ENCODE data around the gene AADAC. TPM values are rescaled to one million over a fixed set of nuclear protein-coding genes. Genes with fewer than 3 reads are reported as not detected.
A peak's percentile ranks its signal among the peaks of the same experiment; 100 is the strongest.

Gene AADAC
- total RNA-seq, 1 donor from 2014 or later = not detected

DNA sequence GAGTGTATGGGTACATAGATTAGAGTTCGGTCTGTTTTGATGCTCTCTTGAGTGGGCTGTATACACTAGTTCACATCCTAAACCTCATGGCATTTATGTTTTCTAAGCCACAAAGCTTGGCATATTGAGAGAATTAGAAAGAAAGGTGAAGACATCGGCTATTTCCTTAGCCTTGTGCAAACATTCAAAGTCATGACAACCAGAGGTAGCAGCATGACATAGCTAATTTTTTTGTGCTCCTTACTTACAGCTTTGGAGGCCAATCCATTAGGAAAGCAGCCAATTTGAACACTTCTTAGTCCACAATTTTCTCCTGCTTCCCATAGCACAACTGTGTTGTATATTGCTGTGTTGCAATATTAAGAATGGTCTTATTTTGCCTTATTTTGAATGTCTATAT, 21.5 kb upstream of the AADAC start:
- TF ChIP-seq CTCF (IDR thresholded peaks at IDR 0.05; ENCODE audit: insufficient read depth, low read length, severe bottlenecking) = no peak
- Histone ChIP-seq H3K4me3 (ENCODE audit: low read depth, low read length) (no peak overlapping the region), H3K36me3 (ENCODE audit: control insufficient read depth, insufficient read depth, low read length) (no peaks in the 10 kb centered on the region), H3K27me3 (ENCODE audit: control insufficient read depth, insufficient read depth, low read length) (no peaks in the 10 kb centered on the region)
- DNase-seq (ENCODE audit: low read depth) (no peak), FAIRE-seq (no peak)

DNA sequence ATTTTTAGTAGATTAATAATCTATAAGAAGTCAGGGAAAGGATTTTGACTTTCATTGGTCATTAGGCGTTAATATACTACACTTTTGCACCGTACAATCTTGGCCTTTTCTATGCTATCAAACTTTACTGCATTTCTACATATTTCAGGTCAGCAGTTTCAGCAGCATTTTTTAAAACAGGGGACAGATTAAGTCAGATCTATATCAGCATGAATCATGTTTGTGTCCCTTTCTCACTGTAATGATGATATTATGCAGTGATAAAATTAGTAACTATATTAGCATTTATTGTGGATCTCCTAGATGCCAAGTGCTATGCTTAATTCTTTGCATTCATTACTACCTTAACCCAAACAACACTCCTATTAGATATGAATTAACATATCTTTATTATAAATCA, 20.3 kb upstream of the AADAC start:
- no peak for FAIRE-seq
- no peak for TF ChIP-seq CTCF (IDR thresholded peaks at IDR 0.05; ENCODE audit: insufficient read depth, low read length, severe bottlenecking)
- no peak overlapping the region for H3K4me3 ChIP-seq (ENCODE audit: low read depth, low read length)
- no peaks in the 10 kb centered on the region for H3K36me3 ChIP-seq (ENCODE audit: control insufficient read depth, insufficient read depth, low read length)
- no peaks in the 10 kb centered on the region for H3K27me3 ChIP-seq (ENCODE audit: control insufficient read depth, insufficient read depth, low read length)
- DNase-seq (ENCODE audit: low read depth) = no peak

DNA sequence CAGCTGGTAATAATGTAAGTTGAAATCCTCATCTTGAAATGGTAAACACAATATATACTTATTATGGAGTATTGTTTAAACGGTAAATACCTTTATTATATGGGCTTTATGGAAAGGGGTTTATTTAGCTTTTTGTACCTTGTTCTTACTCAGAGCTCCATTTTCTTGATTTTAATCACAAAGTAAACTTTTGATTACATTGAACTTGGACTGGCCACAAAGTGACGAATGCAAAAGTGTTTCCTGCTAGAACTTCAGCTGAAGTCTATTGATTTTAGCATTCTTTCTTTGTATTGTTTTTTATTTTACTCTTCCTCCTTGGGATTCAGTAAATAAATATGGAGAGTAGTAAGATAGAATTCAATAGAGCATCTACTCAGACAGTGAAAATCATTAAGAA, 19.8 kb upstream of the AADAC start:
- Histone ChIP-seq H3K36me3 (ENCODE audit: control insufficient read depth, insufficient read depth, low read length) (no peaks in the 10 kb centered on the region), H3K4me3 (ENCODE audit: low read depth, low read length) (no peak overlapping the region), H3K27me3 (ENCODE audit: control insufficient read depth, insufficient read depth, low read length) (no peaks in the 10 kb centered on the region)
- FAIRE-seq (no peak), DNase-seq (ENCODE audit: low read depth) (no peak)
- TF ChIP-seq CTCF (IDR thresholded peaks at IDR 0.05; ENCODE audit: insufficient read depth, low read length, severe bottlenecking) = no peak

DNA sequence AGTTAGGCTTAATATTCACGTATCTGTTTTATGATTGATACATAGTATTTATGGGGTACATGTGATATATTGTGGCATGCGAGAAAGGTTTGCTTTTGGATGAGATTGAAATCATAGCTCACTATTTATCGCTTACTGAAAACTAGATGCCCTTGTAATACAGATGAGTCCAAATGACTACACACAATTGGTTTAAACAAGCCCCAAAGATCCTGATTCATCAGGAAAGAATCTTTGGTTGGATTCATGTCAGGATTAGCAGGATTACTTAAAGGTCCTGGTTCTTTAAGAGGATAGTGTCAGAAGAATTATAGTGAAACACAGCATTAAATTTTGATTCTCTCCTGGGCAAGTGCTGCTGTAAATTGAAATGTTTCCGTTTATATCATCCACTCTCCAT, 18.6 kb upstream of the AADAC start:
- FAIRE-seq = no peak
- H3K4me3 ChIP-seq (ENCODE audit: low read depth, low read length) = no peak overlapping the region
- no peaks in the 10 kb centered on the region for H3K36me3 ChIP-seq (ENCODE audit: control insufficient read depth, insufficient read depth, low read length)
- no peaks in the 10 kb centered on the region for H3K27me3 ChIP-seq (ENCODE audit: control insufficient read depth, insufficient read depth, low read length)
- DNase-seq (ENCODE audit: low read depth) = peak; percentile 95
- no peak for TF ChIP-seq CTCF (IDR thresholded peaks at IDR 0.05; ENCODE audit: insufficient read depth, low read length, severe bottlenecking)

DNA sequence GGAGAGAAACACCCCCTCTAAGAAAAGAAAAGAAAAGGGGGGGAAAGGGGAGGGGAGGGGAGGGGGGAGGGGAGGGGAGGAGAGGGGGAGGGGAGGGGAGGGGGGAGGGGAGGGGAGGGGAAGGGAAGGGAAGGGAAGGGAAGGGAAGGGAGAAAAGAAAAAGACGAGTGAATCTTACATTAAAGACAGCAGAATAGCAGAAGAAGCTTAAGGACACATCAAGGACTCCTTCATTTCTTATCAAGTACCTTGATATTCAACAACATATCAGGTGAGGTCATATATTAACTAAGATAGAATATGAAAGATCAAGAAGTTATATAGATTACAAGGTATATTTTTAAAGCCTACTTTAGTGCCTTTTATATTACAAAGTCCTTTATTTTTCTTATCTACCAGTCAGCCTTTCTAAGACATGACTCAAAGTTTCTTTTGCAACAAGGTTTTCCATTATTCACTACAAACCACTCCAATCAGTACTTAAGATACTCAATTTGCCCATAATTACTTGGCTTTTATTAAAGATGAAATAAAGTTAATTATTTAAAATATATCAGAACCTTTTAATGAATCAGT, 17.7 kb upstream of the AADAC start:
- FAIRE-seq = no peak
- H3K4me3 ChIP-seq (ENCODE audit: low read depth, low read length) = no peak overlapping the region

More for the DNA sequence above, 17.7 kb upstream of the AADAC start:
- Histone ChIP-seq H3K27me3 (ENCODE audit: control insufficient read depth, insufficient read depth, low read length) (no peaks in the 10 kb centered on the region), H3K36me3 (ENCODE audit: control insufficient read depth, insufficient read depth, low read length) (no peaks in the 10 kb centered on the region)
- DNase-seq (ENCODE audit: low read depth) = peak; percentile 52
- no peak for TF ChIP-seq CTCF (IDR thresholded peaks at IDR 0.05; ENCODE audit: insufficient read depth, low read length, severe bottlenecking)

Measured in bronchial epithelial cell (primary cell).